ENCODE measurements around the gene TIMP4. TPM values are rescaled to one million over a fixed set of nuclear protein-coding genes. Genes with fewer than 3 reads are reported as not detected.

Gene TIMP4
- total and polyA plus RNA-seq, 10 donors: 0.37 to 10.8 (median 2.1) TPM

- H3K36me3 ChIP-seq: peaks cover 0 to 8% (median 0%) of the 10 kb centered on the region in 6 donors
- no peak for DNase-seq
- no peak overlapping the region for H3K4me3 ChIP-seq
- TF ChIP-seq POLR2A (IDR thresholded peaks at IDR 0.05) (no peak), POLR2AphosphoS5 (IDR thresholded peaks at IDR 0.05) (no peak), CTCF (IDR thresholded peaks at IDR 0.05 in 8 of 11, conservative IDR thresholded peaks at IDR 0.05 in 3 of 11) (no peak)
- H3K4me1 ChIP-seq: peaks cover 0 to 15% (median 0%) of the 10 kb centered on the region in 6 donors
- no peak overlapping the region for H3K27ac ChIP-seq
- H3K9me3 ChIP-seq: no peaks in the 10 kb centered on the region
- intact Hi-C loops (cut with DNase I; ENCODE audit: low total_unique reads): no loop called here
- 70 to 82% (median 78%) methylated on average over 4 of the region's 4 CpGs for WGBS, 5 donors
- H3K27me3 ChIP-seq (replicated peaks in 1 of 7): peaks cover 0 to 4% (median 0%) of the 10 kb centered on the region in 7 donors
Observed at GRCh38 chr3:12148183-12148940, 10.3 kb downstream of the TIMP4 start.

GRCh38 chr3:12147049-12147780, 11.5 kb downstream of the TIMP4 start:
- Histone ChIP-seq H3K4me3 (no peak overlapping the region), H3K27ac (no peak overlapping the region), H3K36me3 (peaks cover 0 to 2% (median 0%) of the 10 kb centered on the region in 6 donors), H3K4me1 (peaks cover 0 to 19% (median 0%) of the 10 kb centered on the region in 6 donors), H3K9me3 (no peaks in the 10 kb centered on the region), H3K27me3 (replicated peaks in 1 of 7) (no peaks in the 10 kb centered on the region)
- TF ChIP-seq POLR2AphosphoS5 (IDR thresholded peaks at IDR 0.05) (no peak), POLR2A (IDR thresholded peaks at IDR 0.05) (no peak), CTCF (IDR thresholded peaks at IDR 0.05 in 8 of 11, conservative IDR thresholded peaks at IDR 0.05 in 3 of 11) (no peak)
- 74 to 81% (median 78%) methylated on average over 9 of the region's 9 CpGs for whole genome bisulfite sequencing, 5 donors
- no peak for DNase-seq
- intact Hi-C loops (cut with DNase I; ENCODE audit: low total_unique reads): no loop called here

GRCh38 chr3:12143949-12144504, 14.7 kb downstream of the TIMP4 start:
- Histone ChIP-seq H3K27me3 (replicated peaks in 1 of 7) (no peaks in the 10 kb centered on the region), H3K4me1 (peaks cover 0 to 20% (median 1%) of the 10 kb centered on the region in 6 donors), H3K4me3 (no peak overlapping the region), H3K36me3 (no peaks in the 10 kb centered on the region), H3K27ac (peak overlapping the region in 6 of 8 donors; percentile 36 to 75 (median 64)), H3K9me3 (no peaks in the 10 kb centered on the region)
- peak in 1 of 3 donors; percentile 57 for TF ChIP-seq POLR2AphosphoS5 (IDR thresholded peaks at IDR 0.05)
- no peak for TF ChIP-seq CTCF (IDR thresholded peaks at IDR 0.05 in 8 of 11, conservative IDR thresholded peaks at IDR 0.05 in 3 of 11)
- no peak for DNase-seq
- intact Hi-C loops (cut with DNase I; ENCODE audit: low total_unique reads): no loop called here
- WGBS, 5 donors: 60 to 80% (median 68%) methylated on average over 6 of the region's 6 CpGs

- peaks cover 0 to 31% (median 5%) of the 10 kb centered on the region in 6 donors for H3K4me1 ChIP-seq
- no peak overlapping the region for H3K27ac ChIP-seq
- no peak overlapping the region for H3K4me3 ChIP-seq
- H3K27me3 ChIP-seq (replicated peaks in 1 of 7): no peaks in the 10 kb centered on the region
- no peaks in the 10 kb centered on the region for H3K9me3 ChIP-seq
- TF ChIP-seq POLR2AphosphoS5 (IDR thresholded peaks at IDR 0.05) (no peak), CTCF (IDR thresholded peaks at IDR 0.05 in 8 of 11, conservative IDR thresholded peaks at IDR 0.05 in 3 of 11) (no peak)
- DNase-seq: no peak
- 88 to 97% (median 94%) methylated on average over 4 of the region's 4 CpGs for WGBS, 5 donors
- intact Hi-C loops (cut with DNase I; ENCODE audit: low total_unique reads): no loop called here
- H3K36me3 ChIP-seq: no peaks in the 10 kb centered on the region
Observed at GRCh38 chr3:12142476-12142875, 16.2 kb downstream of the TIMP4 start.

Measured in spleen (tissue), 11 donors.